ENCODE results near the gene BCAM. TPM values are rescaled to one million over a fixed set of nuclear protein-coding genes. Genes with fewer than 3 reads are reported as not detected.
A peak's percentile ranks its signal among the peaks of the same experiment; 100 is the strongest.

Gene BCAM
- total and polyA plus RNA-seq, 4 donors, result 10.5 to 87.4 (median 19.1) TPM

GRCh38 chr19:44772959-44773358 is 35.9 kb upstream of the BCAM start (continued):
- no peak for TF ChIP-seq TAF1 (conservative IDR thresholded peaks at IDR 0.05)

- Histone ChIP-seq H3K4me3 (ENCODE audit: low read depth in 1 of 3, low read length in 3 of 3) (no peak overlapping the region), H3K4me1 (ENCODE audit: control insufficient read depth in 4 of 4, insufficient read depth in 4 of 4, low read length in 3 of 4) (peaks cover 8 to 26% (median 13%) of the 10 kb centered on the region in 4 donors), H3K9me3 (ENCODE audit: control insufficient read depth in 4 of 4, low read length in 3 of 4) (no peaks in the 10 kb centered on the region), H3K36me3 (ENCODE audit: control insufficient read depth in 4 of 4, insufficient read depth in 3 of 4, low read depth in 1 of 4, low read length in 3 of 4) (peaks cover 0 to 2% (median 0%) of the 10 kb centered on the region in 4 donors), H3K27ac (ENCODE audit: low read depth in 1 of 2, low read length in 2 of 2) (peak overlapping the region; percentile 43 to 61), H3K27me3 (ENCODE audit: control insufficient read depth in 4 of 4, insufficient read depth in 4 of 4, low read length in 3 of 4) (no peaks in the 10 kb centered on the region), H3K9ac (ENCODE audit: low read depth in 1 of 2, low read length in 2 of 2) (no peak overlapping the region)
- 42% methylated on average over 6 of the region's 6 CpGs for WGBS
- TF ChIP-seq RXRA (IDR thresholded peaks at IDR 0.05), result peak in 1 of 2 donors; percentile 6
- TF ChIP-seq ZBTB33 (IDR thresholded peaks at IDR 0.05), result no peak
- no peak for DNase-seq (ENCODE audit: low spot score)
Measured at GRCh38 chr19:44775676-44776240, 33.1 kb upstream of the BCAM start.

- H3K9ac ChIP-seq (ENCODE audit: low read depth in 1 of 2, low read length in 2 of 2), result no peak overlapping the region
- TF ChIP-seq ATF3 (IDR thresholded peaks at IDR 0.05), result no peak
- no peak for TF ChIP-seq NR2F2 (IDR thresholded peaks at IDR 0.05)
- TF ChIP-seq MAX (IDR thresholded peaks at IDR 0.05), result no peak
- no peak for TF ChIP-seq HNF4A (conservative IDR thresholded peaks at IDR 0.05)
- TF ChIP-seq FOXA2 (IDR thresholded peaks at IDR 0.05), result no peak
- TF ChIP-seq ZBTB33 (IDR thresholded peaks at IDR 0.05), result no peak
- TF ChIP-seq YY1 (IDR thresholded peaks at IDR 0.05), result no peak
- TF ChIP-seq HNF4G (IDR thresholded peaks at IDR 0.05), result no peak
- TF ChIP-seq FOXA1 (IDR thresholded peaks at IDR 0.05), result no peak
- no peak for TF ChIP-seq SP1 (IDR thresholded peaks at IDR 0.05)
- TF ChIP-seq GABPA (IDR thresholded peaks at IDR 0.05 in 1 of 2, conservative IDR thresholded peaks at IDR 0.05 in 1 of 2), result no peak
- no peak overlapping the region for H3K4me3 ChIP-seq (ENCODE audit: low read depth in 1 of 3, low read length in 3 of 3)
- peaks cover 0 to 3% (median 0%) of the 10 kb centered on the region in 4 donors for H3K36me3 ChIP-seq (ENCODE audit: control insufficient read depth in 4 of 4, insufficient read depth in 3 of 4, low read depth in 1 of 4, low read length in 3 of 4)
- DNase-seq (ENCODE audit: low spot score), result no peak
- H3K27me3 ChIP-seq (ENCODE audit: control insufficient read depth in 4 of 4, insufficient read depth in 4 of 4, low read length in 3 of 4), result no peaks in the 10 kb centered on the region
- H3K9me3 ChIP-seq (ENCODE audit: control insufficient read depth in 4 of 4, low read length in 3 of 4), result no peaks in the 10 kb centered on the region
- WGBS, result 83% methylated on average over 23 of the region's 23 CpGs
- H3K4me1 ChIP-seq (ENCODE audit: control insufficient read depth in 4 of 4, insufficient read depth in 4 of 4, low read length in 3 of 4), result peaks cover 8 to 28% (median 12%) of the 10 kb centered on the region in 4 donors
- peak overlapping the region; percentile 29 to 38 for H3K27ac ChIP-seq (ENCODE audit: low read depth in 1 of 2, low read length in 2 of 2)
Measured at GRCh38 chr19:44776402-44777096, 32.4 kb upstream of the BCAM start.
